ENCODE data around the gene ATG9A.
A peak's percentile ranks its signal among the peaks of the same experiment; 100 is the strongest.

Gene ATG9A

GRCh38 chr2:219221957-219222518 is 7.4 kb downstream of the ATG9A start:
- DNase-seq, result no peak

DNA sequence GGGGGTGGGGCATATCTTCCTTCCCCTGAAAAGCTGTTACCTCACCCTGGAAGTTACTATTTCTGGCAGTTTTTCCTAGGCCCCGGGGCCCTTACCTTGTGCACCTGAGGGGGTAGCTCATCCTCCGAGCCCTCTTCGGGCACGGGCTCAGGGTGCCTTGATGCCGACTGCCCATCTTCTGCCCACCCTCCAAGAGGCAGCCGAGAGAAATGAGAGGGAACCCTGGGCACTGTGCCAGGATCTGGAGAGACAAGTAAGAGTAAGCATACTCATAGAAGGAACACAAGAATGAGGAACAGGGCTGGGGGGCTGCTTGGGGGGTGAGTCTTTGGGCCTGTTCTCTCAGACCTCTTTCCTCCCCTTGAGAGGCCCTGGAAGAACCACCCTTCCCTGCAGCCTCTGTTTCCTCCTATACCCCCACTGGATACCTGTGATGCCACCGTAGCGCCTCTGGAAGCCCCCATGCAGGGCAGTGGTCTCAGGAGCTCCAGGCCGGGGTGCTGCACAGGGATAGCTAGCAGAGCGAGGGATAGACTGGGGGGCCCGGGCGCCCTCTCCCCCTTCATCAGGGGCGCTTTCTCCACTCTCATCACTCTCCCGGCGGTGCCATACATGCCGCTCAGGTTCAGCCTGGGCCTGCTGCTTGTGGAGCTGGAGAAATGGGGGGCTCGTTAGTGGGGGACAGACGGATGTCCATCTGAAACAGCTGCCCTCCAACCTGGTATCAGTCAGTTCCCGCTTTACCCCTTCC is 8.6 kb downstream of the ATG9A start:
- no peak for DNase-seq

GRCh38 chr2:219219784-219220532 is 9.5 kb downstream of the ATG9A start:
- DNase-seq, result no peak

DNA sequence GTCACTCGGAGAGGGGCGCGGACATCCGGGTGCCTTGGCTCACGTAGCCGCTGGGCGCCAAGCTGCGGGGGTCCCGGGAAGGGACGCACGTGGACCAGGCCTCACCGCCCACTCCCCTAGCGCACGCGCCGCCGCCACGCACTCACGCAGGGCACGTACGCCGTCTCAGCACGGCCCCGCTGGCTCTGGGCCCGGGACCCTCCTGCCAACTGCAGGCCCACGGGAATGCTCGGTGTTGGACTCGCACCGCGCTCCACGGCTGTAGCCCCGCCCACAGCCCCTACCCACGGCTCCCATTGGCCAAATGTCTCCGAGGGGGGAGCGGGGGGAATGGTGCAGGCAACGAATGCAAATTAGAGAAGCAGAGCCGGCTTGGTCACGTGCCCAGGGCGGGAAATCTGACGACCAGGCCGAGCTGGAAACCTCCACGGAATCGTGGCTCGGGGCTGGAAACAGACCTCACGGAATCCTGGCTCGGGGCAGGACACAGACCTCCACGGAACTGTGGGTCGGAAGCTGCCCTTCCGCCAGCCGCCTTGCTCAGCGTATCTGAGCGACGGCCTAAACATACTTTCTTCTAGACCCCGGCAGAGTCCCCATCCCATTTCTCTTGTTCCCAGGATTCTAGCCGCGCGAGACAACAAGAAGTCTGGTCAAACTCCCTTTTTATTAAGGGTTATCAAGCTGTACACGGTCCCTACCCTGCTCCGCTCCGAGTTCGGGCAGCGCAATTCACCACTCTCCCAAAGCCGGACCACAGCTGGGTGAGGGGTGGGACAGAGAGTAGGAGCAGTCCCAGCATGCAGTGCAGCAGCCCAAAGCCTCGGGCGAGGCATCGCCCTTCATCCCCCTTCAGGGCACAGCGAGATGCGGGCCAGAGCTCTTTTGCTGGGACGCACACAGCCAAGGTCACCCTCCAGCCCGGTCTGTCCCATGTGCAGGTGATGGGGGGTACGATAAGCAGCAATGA is 10.4 kb downstream of the ATG9A start, which contains the start of gene ABCB6:
TSS of gene ABCB6 (minus strand) at position 227 of the 970 bp plus-strand sequence. CDS start 285 bp downstream, outside the sequence.
- DNase-seq, result peak; percentile 94

- DNase-seq, result peak; percentile 46
These were observed 11.2 kb downstream of the ATG9A start for GRCh38 chr2:219218217-219218731.

GRCh38 chr2:219216535-219216915 is 12.9 kb downstream of the ATG9A start:
- DNase-seq, result no peak

DNA sequence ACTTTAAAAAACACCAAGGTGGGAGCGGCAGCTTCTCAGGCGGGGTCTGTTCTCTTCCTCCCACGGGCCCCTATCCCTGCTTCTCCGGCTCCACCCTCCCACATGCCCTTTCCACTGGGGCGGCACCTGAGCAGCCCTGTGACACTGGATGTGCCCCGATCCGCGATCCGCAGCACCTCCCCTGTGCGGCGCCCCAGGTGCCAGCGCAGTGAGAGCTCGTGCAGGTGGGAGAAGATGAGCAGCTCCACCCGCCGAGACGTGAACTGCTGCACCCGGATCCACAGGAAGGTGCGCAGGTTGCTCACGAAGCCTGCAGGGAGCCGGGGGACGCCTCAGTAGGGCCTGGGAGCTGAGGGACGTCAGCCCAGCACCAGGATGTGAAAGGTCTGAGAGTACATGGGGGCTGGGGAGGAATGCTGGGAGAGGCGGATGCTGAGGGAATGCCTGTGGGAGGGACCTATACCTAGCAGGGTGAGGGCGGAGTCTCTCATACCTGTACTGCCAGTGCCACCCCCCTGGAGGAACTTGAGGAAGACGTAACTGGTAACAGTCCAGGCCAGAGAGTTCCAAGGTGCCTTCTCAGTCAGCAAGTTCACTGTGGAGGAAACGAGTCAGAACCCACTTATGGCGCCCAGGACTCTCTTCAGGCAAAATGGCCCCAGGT is 13.4 kb downstream of the ATG9A start:
- no peak for DNase-seq

GRCh38 chr2:219214786-219215185 is 14.7 kb downstream of the ATG9A start:
- no peak for DNase-seq

DNA sequence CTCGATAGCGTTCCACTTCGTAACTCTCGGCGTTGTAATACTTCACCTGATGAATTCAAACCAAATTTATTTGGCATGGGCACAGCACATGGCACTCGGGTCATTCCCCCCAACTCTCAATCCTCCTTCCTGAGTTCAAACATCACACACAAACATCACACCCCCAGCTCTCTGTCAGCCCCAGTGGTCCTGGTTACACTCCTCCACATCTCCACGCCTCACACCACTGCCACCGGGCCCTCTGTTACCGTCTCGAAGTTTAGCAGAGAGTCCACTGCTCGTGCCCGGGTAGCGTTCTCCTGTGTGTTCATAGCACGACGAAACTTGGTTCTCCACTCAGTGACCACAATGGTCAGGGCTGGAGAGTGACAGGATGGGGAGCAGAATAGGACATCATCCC is 15.3 kb downstream of the ATG9A start:
- no peak for DNase-seq

GRCh38 chr2:219213486-219214071 is 15.9 kb downstream of the ATG9A start:
- DNase-seq, result no peak

DNA sequence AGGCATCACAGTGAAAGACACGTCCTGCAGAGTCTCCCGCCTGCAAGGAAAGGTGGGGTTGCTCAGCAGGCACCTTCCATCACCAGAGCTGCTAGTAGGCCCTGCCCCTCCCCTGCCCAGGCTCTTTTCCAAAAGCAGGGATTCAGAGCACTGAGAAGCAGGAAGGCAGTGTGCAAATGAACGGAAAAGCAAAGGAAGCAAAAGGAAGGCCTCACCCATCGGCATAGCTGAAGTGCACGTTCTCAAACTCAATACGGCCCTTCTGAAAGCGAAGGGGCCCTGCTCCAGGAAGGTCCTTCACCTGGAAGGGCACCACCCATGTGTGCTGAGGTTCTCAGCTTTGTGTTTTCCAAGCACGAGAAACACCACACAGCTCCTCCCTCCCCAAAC is 16.4 kb downstream of the ATG9A start:
- DNase-seq, result no peak

GRCh38 chr2:219210886-219211362 is 18.5 kb downstream of the ATG9A start:
- DNase-seq, result no peak

GRCh38 chr2:219210196-219210885 is 19.1 kb downstream of the ATG9A start:
- DNase-seq, result no peak

DNA sequence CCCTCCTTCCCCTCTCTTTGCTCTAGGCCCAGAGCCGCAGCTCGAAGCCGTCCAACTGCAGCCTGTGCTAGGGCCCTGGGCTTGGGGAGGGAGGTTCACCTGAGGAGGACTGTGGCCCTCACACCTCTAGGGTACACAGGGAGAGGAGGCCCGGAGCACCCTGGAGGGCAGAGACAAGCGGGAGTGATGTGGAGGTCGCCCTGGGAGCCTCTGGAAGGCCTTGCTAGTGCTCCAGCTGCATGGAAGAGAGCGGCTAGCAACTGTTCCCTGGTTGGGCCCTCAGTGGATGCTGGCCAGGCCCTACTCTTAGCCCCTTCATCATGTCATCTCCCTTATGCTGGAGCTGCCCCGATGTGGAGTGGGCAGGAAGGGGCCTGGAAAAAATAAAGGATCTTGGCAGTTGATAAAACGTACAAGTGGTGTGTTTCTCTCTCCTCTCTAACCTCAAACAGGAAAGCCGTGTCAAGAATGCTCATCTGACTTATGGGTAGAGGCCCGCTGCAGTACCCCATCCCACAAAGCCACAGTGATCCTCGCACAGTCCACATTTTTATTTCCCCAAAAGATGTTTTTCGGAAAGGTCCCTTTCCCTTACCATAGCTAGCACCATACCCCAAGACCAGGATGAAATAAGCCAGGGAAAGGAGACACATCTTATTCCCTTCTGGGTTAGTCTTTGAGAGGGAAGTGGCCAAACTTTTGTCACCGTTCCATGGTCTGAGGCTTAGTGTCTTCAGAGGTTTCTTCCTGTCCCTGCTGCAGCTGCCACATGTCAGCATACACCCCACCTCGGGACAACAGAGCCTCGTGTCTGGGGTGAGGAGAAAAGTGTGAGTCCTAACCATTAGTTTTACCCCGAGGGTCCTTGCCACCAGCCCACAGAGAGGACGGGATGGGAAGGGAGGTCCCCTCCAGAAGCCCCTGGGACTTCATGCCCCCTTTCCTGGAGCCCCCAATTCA is 19.9 kb downstream of the ATG9A start:
- no peak for DNase-seq

GRCh38 chr2:219207884-219208740 is 21.3 kb downstream of the ATG9A start:
- DNase-seq, result peak; percentile 20

DNA sequence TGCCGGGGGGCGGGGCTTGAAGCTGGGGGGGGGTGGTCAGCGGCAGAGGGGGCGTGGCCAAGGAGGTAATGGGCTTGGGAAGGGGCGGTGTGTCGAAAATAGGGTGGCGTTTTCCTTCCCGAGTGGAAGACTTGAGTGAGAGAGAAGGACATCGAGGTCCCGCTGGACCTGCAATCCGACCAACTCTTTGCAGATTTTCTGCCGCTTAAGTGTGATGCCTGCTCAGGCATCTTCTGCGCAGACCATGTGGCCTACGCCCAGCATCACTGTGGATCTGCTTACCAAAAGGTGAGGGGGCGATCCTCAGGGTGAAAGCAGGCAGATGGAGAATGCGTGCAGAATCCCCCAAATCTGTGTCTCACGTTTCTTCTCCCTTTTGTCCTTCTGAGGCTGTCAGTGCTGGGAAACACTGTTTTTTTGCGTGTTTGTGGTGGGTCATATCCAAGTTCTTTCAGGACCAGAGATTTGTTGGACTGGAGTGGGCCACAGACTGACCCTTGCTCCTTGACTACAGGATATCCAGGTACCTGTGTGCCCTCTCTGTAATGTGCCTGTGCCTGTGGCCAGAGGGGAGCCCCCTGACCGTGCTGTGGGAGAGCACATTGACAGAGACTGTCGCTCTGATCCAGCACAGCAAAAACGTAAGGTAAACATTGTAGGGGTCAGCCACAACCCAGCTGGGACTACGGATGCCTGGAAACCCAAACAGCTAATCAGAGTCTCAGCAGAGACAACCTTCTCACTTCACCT is 22.1 kb downstream of the ATG9A start:
- DNase-seq, result no peak

- DNase-seq, result peak; percentile 90
These were observed 22.9 kb downstream of the ATG9A start, which contains the start of gene ZFAND2B for GRCh38 chr2:219206328-219207133. ZFAND2B (plus strand) TSS chr2:219206782; CDS start chr2:219206988, 206 bp downstream.

Data from NCI-H510A (cell line).